ENCODE measurements around the gene ACOX1. TPM values are rescaled to one million over a fixed set of nuclear protein-coding genes. Genes with fewer than 3 reads are reported as not detected.
A peak's percentile ranks its signal among the peaks of the same experiment; 100 is the strongest.

The ACOX1 gene
- total RNA-seq, 2 donors from 2014 or later: 31.3 to 42.1 TPM

GRCh38 chr17:75926456-75926855 lies 52.5 kb downstream of the ACOX1 start:
- no peak for DNase-seq (ENCODE audit: low spot score in 2 of 2)
- Mint-ChIP-seq H3K27ac (peak overlapping the region in 1 of 2 donors; percentile 29), H3K9me3 (no peaks in the 10 kb centered on the region), H3K36me3 (no peaks in the 10 kb centered on the region)
- no peak for ATAC-seq

GRCh38 chr17:75925912-75926311 lies 53.1 kb downstream of the ACOX1 start:
- ATAC-seq (no peak), DNase-seq (ENCODE audit: low spot score in 2 of 2) (no peak)
- Mint-ChIP-seq H3K27ac (no peak overlapping the region), H3K9me3 (no peaks in the 10 kb centered on the region), H3K36me3 (no peaks in the 10 kb centered on the region)

GRCh38 chr17:75925103-75925502 lies 53.9 kb downstream of the ACOX1 start:
- Mint-ChIP-seq H3K36me3 (no peaks in the 10 kb centered on the region), H3K9me3 (no peaks in the 10 kb centered on the region), H3K27ac (no peak overlapping the region)
- no peak for DNase-seq (ENCODE audit: low spot score in 2 of 2)
- ATAC-seq: no peak

GRCh38 chr17:75922963-75923874 lies 55.7 kb downstream of the ACOX1 start:
- H3K36me3 Mint-ChIP-seq: no peaks in the 10 kb centered on the region
- no peaks in the 10 kb centered on the region for H3K9me3 Mint-ChIP-seq
- H3K27ac Mint-ChIP-seq: peak overlapping the region in 1 of 2 donors; percentile 91
- DNase-seq (ENCODE audit: low spot score in 2 of 2): no peak
- ATAC-seq: no peak

GRCh38 chr17:75922173-75922961 lies 56.6 kb downstream of the ACOX1 start:
- no peak for ATAC-seq
- Mint-ChIP-seq H3K27ac (peak overlapping the region; percentile 55 to 91), H3K9me3 (no peaks in the 10 kb centered on the region), H3K36me3 (no peaks in the 10 kb centered on the region)
- no peak for DNase-seq (ENCODE audit: low spot score in 2 of 2)

GRCh38 chr17:75921596-75921995 lies 57.4 kb downstream of the ACOX1 start:
- Mint-ChIP-seq H3K9me3 (no peaks in the 10 kb centered on the region), H3K27ac (no peak overlapping the region), H3K36me3 (no peaks in the 10 kb centered on the region)
- ATAC-seq (no peak), DNase-seq (ENCODE audit: low spot score in 2 of 2) (no peak)

GRCh38 chr17:75920045-75920560 lies 58.9 kb downstream of the ACOX1 start:
- H3K36me3 Mint-ChIP-seq: no peaks in the 10 kb centered on the region
- ATAC-seq: no peak

GRCh38 chr17:75919611-75920010 lies 59.4 kb downstream of the ACOX1 start:
- ATAC-seq: no peak
- no peak for DNase-seq (ENCODE audit: low spot score in 2 of 2)
- Mint-ChIP-seq H3K36me3 (no peaks in the 10 kb centered on the region), H3K27ac (no peak overlapping the region), H3K9me3 (no peaks in the 10 kb centered on the region)

More at GRCh38 chr17:75920045-75920560, 58.9 kb downstream of the ACOX1 start:
- Mint-ChIP-seq H3K27ac (no peak overlapping the region), H3K9me3 (no peaks in the 10 kb centered on the region)
- DNase-seq (ENCODE audit: low spot score in 2 of 2): no peak

- Mint-ChIP-seq H3K27ac (no peak overlapping the region), H3K9me3 (no peaks in the 10 kb centered on the region), H3K36me3 (no peaks in the 10 kb centered on the region)
- DNase-seq (ENCODE audit: low spot score in 2 of 2) (no peak), ATAC-seq (no peak)
Observed at GRCh38 chr17:75917917-75918445, 61.0 kb downstream of the ACOX1 start.

GRCh38 chr17:75917141-75917916 lies 61.6 kb downstream of the ACOX1 start:
- H3K36me3 Mint-ChIP-seq: no peaks in the 10 kb centered on the region
- peak overlapping the region; percentile 9 to 56 for H3K27ac Mint-ChIP-seq
- DNase-seq (ENCODE audit: low spot score in 2 of 2) (no peak), ATAC-seq (no peak)
- H3K9me3 Mint-ChIP-seq: no peaks in the 10 kb centered on the region

GRCh38 chr17:75915268-75915667 lies 63.7 kb downstream of the ACOX1 start:
- no peaks in the 10 kb centered on the region for H3K36me3 Mint-ChIP-seq
- DNase-seq (ENCODE audit: low spot score in 2 of 2): no peak
- no peaks in the 10 kb centered on the region for H3K9me3 Mint-ChIP-seq
- no peak overlapping the region for H3K27ac Mint-ChIP-seq
- no peak for ATAC-seq

GRCh38 chr17:75914643-75915267 lies 64.2 kb downstream of the ACOX1 start:
- Mint-ChIP-seq H3K27ac (no peak overlapping the region), H3K36me3 (no peaks in the 10 kb centered on the region), H3K9me3 (no peaks in the 10 kb centered on the region)
- ATAC-seq (no peak), DNase-seq (ENCODE audit: low spot score in 2 of 2) (no peak)

GRCh38 chr17:75913537-75914210 lies 65.3 kb downstream of the ACOX1 start:
- no peaks in the 10 kb centered on the region for H3K9me3 Mint-ChIP-seq
- ATAC-seq (no peak), DNase-seq (ENCODE audit: low spot score in 2 of 2) (no peak)
- H3K27ac Mint-ChIP-seq: peak overlapping the region in 1 of 2 donors; percentile 50
- H3K36me3 Mint-ChIP-seq: no peaks in the 10 kb centered on the region

- H3K36me3 Mint-ChIP-seq: no peaks in the 10 kb centered on the region
- no peak overlapping the region for H3K27ac Mint-ChIP-seq
- no peaks in the 10 kb centered on the region for H3K9me3 Mint-ChIP-seq
- ATAC-seq (no peak), DNase-seq (ENCODE audit: low spot score in 2 of 2) (no peak)
Observed at GRCh38 chr17:75910699-75911098, 68.3 kb downstream of the ACOX1 start.

- ATAC-seq (no peak), DNase-seq (ENCODE audit: low spot score in 2 of 2) (no peak)
- no peaks in the 10 kb centered on the region for H3K9me3 Mint-ChIP-seq
- H3K27ac Mint-ChIP-seq: peak overlapping the region; percentile 29 to 44
- no peaks in the 10 kb centered on the region for H3K36me3 Mint-ChIP-seq
Observed at GRCh38 chr17:75909812-75910274, 69.1 kb downstream of the ACOX1 start.

All from activated naive CD4-positive, alpha-beta T cell treated with anti-CD3 and anti-CD28 coated beads, Interleukin-2, amount 50 U/mL, for 72 hours (primary cell).